IPS DF 4.7 (cell line): Measurements from ENCODE around the gene CRTC3.
"Not testable (repeated sequence)": the region's sequence is repeated elsewhere in the genome, so short reads cannot be mapped to it uniquely, and the experiment has no call there.

Experiments
- DNase-seq: peaks from one replicate; pipeline ENCODE4 v3.0.0-alpha.2; 2013; ENCODE audit warnings: low spot score; ENCODE audit errors: extremely low read depth

CRTC3 gene, protein sequence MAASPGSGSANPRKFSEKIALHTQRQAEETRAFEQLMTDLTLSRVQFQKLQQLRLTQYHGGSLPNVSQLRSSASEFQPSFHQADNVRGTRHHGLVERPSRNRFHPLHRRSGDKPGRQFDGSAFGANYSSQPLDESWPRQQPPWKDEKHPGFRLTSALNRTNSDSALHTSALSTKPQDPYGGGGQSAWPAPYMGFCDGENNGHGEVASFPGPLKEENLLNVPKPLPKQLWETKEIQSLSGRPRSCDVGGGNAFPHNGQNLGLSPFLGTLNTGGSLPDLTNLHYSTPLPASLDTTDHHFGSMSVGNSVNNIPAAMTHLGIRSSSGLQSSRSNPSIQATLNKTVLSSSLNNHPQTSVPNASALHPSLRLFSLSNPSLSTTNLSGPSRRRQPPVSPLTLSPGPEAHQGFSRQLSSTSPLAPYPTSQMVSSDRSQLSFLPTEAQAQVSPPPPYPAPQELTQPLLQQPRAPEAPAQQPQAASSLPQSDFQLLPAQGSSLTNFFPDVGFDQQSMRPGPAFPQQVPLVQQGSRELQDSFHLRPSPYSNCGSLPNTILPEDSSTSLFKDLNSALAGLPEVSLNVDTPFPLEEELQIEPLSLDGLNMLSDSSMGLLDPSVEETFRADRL

GRCh38 chr15:90529371-90530249, at the start of gene CRTC3:
Gene CRTC3 (plus strand): TSS chr15:90529923. CDS start chr15:90530072, 149 bp downstream.
- DNase-seq, result no peak

DNA sequence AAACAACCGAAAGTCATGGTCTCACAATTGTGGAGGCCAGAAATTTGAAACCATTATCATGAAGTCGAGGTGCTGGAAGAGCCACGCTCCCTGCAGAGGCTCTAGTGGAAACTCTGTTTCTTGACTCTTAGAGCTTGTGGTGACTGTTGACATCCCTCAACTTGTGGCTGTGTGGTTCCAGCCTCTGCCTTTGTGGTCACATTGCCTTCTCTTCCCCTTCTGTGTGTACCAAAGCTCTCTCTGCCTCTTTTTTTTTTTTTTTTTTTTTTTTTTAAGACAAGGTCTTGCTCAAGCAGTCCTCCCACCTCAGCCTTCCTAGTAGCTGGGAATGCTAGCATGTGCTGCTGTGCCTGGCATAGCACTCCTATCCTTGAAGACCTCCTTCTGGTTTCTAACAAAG, 48.7 kb upstream of the CRTC3 start:
- no peak for DNase-seq

DNA sequence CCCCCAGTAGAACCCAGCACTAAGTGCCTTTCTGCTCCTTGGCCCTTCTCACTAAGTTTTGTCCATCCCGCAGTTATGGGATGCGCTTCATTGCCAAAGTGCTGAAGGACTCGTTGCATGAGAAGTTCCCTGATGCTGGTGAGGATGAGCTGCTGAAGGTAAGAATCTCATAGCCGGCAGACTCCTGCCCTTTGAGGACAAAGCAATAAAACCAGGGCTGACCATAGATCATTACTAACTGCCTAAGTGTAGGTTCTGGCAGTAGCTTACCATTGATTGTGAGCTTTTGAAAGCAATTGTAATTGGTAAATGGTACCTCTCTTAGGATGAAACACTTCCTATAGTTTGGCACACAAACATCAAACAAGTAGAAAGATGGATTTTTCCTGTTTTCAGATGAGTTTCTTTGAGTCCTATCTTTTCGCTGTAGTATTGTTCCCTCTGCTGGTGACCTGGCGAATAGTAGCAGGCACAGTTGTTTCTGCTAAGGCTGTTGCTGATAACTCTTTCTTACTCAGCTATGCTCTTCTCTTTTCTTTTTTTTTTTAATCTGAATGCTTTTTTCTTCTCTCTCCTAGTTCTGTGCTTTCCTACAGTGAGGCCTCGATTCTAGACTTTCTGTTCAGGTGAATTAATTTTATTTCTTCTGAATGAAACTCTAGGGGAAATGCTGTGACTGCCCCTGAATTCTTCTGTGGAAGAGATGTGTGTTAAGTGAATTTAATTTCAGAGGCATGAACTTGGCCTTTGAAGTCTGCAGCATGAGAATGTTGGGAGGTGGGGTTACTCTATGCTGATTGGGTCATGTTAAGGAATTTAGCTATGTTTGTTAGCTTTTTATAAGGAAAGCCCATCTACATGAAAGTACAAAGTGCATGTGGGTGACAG, 47.4 kb upstream of the CRTC3 start:
- peak; percentile 7 for DNase-seq

- DNase-seq, result no peak
Measured at GRCh38 chr15:90483012-90483307, 46.8 kb upstream of the CRTC3 start.

- DNase-seq, result no peak
Measured at GRCh38 chr15:90483637-90484036, 46.1 kb upstream of the CRTC3 start.

- no peak for DNase-seq
Measured at GRCh38 chr15:90487186-90487585, 42.5 kb upstream of the CRTC3 start.

DNA sequence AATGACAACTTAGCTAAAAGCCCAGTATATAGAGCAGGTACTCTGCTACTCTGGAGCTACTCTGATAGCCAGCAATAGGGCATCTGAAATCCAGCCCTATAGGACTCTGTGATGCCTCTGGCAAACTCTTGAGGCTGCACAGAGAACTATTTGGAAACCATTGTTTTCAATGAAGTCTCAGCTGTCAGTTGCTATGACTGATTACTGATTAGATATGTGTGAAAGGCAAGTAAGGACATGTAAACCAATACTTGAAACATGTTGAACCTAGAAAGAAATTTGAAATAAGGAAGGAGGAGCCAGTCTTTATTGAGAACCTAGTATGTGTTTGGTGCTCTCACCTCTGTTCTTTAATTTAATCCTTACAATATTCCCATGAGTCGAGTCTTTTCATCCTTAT, 40.2 kb upstream of the CRTC3 start:
- no peak for DNase-seq

DNA sequence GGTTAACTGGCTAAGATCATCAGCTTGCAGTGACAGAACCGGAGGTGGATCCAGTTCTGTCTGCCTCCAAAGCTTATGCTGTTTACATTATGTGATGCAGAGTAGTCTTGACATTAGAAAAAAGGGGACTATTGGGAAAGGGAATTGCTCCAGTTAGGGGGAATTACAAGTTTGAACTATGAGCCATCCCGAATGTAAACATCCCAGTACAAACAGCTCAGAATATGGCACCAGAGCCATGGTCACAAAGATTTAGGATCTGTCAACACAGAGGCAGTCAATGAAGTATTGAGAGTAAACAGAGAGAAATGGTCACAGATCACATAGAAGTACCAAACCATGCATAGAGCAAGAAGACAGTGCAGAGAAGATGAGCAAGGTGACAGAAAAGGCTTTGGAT, 39.8 kb upstream of the CRTC3 start:
- no peak for DNase-seq

- no peak for DNase-seq
Measured at GRCh38 chr15:90493647-90494046, 36.1 kb upstream of the CRTC3 start.

DNA sequence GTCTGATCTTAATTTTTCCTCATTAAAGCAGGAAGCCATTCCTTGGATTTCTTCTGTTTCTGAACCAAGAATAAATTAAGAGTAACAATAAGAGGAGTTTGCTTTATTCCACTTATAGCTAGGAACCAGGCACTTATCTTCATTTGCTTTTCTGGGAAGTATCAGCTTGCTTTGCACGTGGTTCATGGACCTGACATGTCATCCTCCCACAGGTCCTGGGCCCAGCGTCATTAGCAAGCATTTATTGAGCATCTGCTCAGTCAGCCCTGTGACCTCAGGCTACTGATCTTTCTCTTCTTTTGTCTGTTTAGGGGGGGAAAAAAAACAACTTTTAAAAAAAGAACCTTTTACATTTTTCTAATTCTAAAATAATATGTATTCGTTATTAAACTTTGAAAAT, 34.7 kb upstream of the CRTC3 start:
- DNase-seq, result no peak

DNA sequence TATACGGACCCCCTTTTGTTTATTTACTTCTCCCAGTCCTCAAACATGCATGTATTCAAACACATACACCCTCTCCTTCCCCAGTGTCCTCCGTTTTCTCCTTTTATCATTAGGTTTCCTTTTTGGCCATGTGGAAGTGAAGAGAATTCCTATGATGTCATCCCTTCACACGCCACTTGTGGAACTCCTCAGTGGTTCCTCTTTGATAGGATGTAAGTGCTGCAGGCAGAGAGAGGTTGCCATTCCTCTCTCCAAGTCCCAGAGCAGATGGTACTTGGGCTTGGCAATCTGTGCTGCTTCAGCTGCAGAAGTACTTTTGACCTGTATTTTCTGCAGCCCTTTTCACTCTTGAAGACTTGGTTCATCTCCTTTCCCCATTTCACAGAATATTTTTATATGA, 32.9 kb upstream of the CRTC3 start:
- DNase-seq, result no peak

- DNase-seq, result no peak
Measured at GRCh38 chr15:90497376-90497775, 32.3 kb upstream of the CRTC3 start.

- DNase-seq, result no peak
Measured at GRCh38 chr15:90497912-90498311, 31.8 kb upstream of the CRTC3 start.

- no peak for DNase-seq
Measured at GRCh38 chr15:90500171-90500570, 29.6 kb upstream of the CRTC3 start.

DNA sequence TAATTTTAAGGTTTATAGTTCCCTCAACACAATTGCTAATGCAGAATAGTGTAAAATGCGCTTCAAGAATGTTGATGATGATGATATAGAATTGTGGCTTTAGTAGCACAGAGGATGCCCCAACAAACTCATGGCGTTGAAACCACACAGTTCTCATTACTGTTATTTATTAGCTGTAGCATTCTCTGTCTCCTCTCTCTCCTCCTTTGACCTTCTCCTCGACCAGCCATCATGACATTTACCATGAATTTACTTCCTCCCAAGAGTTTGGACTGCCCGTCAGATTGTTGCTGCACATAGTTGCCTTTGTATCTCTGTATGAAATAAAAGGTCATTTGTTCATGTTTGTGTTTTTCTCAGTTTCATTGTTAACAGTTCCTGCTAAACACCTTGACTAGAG, 27.8 kb upstream of the CRTC3 start:
- no peak for DNase-seq

DNA sequence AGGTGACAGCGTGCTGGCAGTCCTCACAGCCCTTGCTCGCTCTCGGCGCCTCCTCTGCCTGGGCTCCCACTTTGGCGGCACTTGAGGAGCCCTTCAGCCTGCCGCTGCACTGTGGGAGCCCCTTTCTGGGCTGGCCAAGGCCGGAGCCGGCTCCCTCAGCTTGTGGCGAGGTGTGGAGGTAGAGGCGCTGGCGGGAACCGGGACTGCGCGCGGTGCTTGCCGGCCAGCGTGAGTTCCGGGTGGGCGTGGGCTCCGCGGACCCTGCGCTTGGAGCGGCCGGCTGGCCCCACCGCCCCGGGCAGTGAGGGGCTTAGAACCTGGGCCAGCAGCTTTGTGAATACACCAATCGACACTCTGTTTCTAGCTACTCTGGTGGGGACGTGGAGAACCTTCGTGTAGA, 18.9 kb upstream of the CRTC3 start:
- DNase-seq, result not testable (repeated sequence)

DNA sequence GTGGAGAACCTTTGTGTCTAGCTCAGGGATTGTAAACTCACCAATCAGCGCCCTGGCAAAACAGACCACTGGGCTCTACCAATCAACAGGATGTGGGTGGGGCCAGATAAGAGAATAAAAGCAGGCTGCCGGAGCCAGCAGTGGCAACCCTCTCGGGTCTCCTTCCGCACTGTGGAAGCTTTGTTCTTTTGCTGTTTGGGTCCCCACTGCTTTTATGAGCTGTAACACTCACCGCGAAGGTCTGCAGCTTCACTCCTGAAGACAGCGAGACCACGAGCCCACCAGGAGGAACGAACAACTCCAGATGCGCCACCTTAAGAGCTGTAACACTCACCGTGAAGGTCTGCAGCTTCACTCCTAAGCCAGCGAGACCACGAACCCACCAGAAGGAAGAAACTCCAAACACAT, 18.5 kb upstream of the CRTC3 start:
- not testable (repeated sequence) for DNase-seq

- DNase-seq, result no peak
Measured at GRCh38 chr15:90512276-90512675, 17.4 kb upstream of the CRTC3 start.

DNA sequence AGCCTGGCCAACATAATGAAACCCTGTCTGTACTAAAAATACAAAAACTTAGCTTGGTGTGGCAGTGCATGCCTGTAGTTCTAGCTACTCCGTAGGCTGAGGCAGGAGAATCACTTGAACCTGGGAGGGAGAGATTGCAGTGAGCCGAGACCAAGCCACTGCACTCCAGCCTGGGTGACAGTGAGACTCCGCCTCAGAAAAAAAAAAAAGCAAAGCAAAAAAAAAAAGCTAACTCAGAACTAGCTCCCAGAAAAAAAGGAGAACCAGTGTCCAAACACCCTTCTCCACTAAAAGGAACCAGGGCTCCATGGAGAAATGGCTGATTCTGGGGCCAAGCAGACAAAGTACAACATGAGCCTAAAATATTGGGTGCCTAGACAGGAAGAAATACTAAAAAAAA, 16.7 kb upstream of the CRTC3 start:
- no peak for DNase-seq

DNA sequence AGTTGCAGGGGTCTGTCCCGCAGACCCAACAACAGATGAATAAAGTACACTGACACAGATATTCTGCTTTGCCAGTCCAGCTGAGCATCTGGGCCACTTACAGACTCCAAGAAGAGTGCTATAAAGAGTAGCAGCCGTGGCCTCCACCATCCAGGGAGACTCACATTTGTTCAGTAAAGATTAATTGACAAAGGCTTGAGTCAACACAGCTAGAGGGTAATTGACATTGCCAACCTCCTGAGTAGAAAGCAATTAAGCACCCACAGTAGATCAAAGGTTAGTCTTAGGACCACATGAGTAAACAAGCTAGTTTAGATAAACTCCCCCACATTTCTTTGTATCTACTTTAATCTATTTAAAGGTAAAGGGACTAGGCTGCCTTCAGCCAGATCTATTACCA, 16.3 kb upstream of the CRTC3 start:
- no peak for DNase-seq

- DNase-seq, result not testable (repeated sequence)
Measured at GRCh38 chr15:90513893-90514292, 15.8 kb upstream of the CRTC3 start.
